HG02981 (cell line): ENCODE measurements around the gene CLMN.

Experiments used
- ATAC-seq: cut with Tn5 transposase; IDR thresholded peaks from one replicate; pipeline ENCODE4 v1.9.1; 2021; ENCODE audit warnings: mild to moderate bottlenecking, moderate library complexity; ENCODE audit not compliant: unreplicated experiment

Gene CLMN

DNA sequence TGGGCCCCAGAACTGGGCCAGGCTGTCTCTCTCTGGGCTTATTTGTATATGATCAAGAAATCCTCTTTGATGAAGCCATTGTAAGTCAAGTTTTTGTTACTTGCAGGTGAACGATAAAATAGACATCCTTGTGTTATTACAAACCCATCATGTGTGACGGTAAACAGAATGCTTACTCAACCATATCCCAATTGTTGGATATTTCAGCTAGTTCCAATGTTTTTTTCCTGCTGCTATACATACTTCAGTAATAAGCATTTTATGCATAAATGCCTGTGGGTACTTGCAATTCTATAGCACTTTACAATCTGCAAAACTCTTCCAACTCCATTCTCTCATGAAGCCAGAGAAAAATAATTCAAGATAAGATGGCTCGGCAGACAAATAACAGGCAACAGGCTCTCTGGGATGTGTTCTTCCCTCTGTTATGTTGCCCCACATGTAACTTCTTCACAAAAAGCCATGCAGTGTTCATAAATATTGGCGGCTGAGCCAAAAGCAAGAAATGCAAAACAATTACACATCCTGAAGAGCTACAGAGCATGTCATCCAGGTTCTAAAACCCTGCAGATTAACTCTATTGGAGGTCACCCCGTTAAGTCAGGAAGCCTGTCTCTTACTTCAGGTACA, 69.5 kb downstream of the CLMN start:
- ATAC-seq, result no peak

DNA sequence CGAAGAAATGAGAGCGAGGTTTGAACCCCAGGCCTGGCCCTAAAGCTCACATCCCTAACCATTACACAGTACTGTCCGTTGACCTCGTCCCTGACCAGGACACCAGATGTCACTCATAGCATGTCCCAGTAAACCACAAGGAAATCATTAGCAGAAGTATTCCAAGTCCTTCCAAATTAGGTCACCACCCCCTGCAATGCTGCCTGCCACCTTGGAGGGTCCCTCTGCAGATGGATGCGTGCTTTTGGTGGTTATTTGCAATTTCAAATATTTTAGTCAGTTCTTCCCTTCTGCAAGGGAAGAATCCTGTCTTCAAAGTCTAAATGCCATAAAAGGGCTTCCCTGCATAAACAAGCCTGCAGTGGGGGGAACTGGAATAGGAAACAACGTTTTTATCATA, 71.3 kb downstream of the CLMN start:
- ATAC-seq, result no peak

DNA sequence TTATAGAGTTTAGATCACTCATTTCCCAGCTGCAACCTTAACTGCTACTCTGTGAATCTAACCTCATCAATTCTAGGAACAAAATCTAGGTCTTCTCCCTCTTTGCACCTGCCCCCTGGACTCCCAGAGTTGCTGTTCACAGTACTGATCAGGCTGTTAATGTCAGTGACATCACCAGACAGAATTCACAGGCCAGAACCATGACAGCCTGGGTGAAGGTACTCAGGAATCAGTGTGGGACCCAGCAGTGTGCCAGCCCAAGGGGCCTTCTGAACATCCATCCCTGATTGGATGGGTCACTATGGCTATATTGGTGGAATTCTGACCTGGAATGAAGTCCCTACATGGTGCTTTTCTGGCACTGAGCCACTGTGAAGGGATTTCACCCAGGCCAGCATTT, 72.8 kb downstream of the CLMN start:
- no peak for ATAC-seq

DNA sequence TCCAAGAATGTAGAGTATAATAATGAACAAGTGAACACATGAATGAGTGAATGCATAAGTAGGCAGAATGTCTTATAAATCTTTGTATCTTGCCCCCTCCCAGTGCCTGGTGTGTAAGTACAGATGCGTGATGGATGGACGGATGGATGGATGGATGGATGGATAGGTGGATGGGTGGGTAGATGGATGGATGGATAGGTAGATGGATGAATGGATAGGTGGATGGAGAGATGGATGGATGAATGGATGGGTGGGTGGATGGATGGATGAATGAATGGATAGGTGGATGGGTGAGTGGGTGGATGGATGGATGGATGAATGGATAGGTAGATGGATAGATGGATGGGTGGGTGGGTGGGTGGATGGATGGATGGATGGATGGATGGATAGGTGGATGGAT, 74.4 kb downstream of the CLMN start:
- ATAC-seq, result no peak

DNA sequence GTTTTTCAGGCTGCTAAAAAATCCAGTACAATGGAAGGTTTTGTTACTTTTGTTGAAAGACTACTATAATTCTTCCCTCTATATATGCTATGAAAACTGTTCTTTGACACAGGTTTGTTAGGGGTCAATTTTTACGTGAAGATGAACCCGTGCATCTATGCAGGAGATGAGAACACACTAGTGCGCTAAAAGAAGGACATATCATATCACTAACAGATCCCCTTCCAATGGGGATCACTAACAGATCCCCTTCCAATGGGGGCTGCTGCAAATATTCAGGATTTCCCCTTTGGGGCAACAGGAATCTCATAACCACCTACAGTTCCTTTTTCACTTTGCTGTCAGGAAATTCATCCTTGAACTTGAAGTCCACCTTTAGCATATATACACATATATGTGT, 75.1 kb downstream of the CLMN start:
- no peak for ATAC-seq

DNA sequence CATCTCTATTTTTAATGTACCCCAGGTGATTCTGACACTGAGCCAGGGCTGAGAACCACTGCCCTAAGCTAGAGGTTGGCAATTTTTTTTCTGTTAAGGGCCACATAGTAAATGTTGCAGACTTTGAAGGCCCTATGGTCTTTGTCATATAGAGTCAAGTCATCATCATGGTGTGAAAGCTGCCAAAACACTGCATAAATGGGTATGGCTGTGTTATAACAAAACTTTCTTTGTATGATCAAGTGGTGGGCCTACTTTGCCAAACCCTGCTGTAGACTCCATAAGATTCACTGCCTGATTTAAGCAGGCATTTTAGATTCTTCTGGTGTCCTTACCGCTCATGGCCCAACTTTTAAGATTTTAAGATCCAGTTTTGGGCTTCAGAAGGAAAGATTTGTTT, 76.8 kb downstream of the CLMN start:
- no peak for ATAC-seq

DNA sequence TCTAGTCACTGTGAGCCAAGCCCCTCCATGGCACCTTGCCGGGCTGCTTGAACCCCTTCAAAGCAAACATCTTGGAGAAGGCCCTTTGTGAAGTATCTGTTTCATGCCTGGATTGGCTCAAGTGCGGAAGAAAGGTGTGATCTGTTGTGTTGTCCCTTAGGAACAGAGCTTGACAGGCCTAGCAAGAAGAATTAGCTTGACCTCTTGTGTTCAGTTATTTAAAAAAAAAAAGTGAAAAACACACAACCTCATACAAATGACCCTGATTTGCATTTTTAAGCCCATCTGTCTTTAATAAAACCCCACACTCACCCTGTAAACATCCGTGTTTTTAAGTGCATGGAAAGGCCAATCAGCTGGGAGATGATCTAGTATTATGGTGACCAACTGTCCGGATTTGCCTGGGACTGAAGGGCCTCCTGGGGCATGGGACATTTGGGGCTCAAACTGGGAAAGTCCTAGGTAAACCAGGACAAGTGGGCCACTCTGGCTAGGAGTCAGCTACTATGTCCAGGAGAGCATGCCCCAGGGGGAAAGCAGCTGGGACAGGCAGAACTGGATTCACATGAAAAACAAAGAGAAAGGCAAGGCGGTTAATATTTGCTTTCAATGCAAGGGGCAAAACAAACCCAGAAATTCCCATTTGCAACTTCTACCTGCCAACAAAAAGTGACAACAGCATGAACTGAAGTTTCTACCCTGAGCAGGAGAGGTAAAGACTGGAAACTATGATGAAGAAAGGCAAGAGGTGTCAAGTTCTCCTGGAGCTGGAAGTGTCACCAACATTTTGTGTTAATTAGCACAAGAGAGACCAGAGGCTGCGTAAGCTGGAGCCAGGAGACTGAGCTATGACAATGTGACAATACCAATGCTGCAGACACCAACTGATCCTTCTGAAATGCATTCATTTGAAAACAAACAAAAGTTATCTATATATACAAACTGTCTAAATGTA, 78.6 kb downstream of the CLMN start:
- no peak for ATAC-seq

DNA sequence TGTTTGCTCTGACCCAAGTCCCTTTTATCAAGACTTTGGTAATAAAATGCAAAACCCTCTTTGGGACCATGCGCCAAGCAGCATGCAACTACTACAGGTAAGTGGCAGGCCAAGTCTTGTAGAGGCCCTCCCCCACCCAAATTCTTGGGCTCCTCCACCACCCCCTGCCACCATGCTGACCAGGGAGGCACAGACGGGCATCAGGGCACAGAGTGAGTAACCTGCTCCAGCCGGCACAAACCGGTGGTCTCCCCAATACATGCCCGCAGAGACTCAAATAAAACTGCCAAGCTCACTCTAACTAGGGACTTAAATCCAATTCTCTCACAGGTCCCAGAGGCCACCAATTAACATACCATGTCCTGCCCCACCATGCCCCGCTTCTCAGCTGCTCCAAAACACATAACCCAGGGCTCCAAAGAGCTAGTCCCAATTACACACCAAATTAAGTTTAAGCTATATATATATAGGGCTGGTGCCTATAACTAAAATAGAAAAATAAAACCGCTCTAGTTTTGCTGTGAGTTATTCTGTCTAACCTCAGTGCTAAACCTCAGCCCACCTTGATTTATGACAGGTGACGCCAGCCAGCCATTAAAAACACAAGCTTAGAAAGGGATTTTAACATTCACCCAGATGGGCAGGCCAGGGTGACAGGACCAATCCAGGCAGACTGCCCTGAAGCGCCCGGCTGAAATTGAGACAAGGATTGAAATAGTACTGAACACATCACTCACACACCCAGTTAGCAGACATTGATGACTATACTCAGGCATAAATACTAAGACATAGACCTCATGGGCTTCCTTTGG, 81.0 kb downstream of the CLMN start:
- ATAC-seq, result no peak

DNA sequence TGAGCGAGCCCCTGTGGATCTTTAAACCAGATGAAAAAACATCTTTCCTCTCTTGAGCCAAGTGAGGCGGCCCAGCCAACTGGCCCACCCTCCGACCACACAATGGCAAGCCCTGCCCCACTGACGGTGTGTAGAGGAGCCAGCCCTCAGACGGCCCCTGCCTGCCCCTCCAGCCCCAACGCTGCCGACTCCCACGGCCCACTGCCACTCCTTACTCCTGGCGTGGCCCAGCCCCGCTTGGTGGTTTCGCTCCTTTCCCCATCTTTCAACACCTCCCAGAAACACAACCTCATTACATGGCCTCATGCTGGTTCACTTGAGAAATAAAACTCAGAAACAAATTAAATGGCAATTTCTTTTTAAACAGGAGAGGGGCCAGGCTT, 81.8 kb downstream of the CLMN start:
- ATAC-seq, result no peak

DNA sequence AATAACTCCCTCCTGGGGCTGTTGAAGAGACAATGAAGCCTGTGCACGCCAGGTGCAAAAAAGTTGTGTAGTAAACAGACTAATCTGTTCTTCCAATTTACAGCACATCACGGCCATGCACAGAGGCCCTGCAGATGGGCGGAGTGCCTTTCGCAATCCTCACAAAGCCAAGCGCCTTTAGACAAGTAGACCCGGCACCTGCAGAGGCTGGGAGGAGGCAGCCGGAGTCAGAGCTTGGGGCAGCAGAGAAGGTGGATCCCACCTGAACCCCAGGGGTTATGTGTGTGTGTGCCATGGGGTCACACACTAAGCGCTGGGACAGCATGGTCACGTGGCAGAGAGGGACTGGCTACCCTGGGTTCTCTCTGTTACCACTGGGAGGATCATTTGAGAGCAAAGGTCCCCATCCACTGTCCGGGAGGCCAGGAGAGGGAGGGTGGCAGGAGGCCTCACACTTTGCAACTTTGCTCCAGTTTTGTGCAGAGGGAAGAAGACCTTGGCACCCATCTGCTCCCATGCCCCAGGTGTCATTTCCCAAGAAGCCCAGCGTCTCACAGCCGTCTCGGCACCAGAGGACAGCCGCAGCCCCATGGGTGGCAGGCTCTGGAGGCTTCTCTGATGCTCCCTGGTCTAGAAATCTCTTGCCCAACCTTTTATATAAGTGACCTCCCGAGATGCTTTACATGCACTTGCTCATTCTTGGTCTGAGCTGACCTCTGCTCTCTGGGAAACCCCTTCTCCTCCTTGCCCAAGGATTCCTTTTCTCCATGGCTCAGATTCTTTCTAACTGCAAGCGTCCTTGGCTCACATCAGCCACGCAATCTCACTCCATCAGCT, 82.4 kb downstream of the CLMN start:
- ATAC-seq, result no peak

DNA sequence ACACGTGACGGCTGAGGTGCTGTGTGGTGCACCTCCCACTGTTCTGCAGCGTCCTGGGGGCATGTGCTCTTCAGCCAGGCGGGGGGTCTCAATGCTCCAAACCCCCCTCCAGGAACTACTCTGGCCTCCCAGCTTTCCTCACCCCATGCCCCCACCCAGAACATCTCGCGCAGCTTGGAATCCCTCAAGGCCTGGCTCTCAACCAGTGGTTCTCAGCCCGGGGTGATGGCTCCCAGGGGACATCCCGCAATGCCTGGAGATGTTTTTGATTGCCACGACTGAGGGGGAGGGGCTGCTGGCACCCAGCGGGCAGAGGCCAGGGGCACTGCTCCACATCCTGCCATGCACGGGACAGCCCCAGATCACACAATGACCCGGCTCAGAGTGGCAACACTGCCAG, 83.5 kb downstream of the CLMN start:
- ATAC-seq, result no peak

DNA sequence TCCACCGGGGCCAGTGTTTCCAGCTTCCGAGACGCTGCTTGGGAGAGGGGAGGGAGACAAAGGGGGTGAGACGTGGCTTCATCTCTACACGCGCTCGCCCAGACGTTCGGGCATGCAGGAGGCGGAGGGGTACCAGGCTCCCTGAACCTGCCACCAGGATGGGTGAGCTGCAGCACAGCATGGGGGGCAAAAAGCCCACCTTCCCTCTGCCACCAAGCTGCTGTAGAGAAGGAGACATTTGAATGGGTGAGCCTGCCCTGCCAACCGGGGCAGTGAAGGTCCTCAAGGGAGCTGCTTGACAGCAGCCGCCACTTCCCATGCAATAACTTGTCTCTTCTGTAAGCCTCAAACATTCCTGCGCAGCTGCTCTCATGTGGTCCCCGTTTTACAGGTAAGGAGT, 83.9 kb downstream of the CLMN start:
- no peak for ATAC-seq

DNA sequence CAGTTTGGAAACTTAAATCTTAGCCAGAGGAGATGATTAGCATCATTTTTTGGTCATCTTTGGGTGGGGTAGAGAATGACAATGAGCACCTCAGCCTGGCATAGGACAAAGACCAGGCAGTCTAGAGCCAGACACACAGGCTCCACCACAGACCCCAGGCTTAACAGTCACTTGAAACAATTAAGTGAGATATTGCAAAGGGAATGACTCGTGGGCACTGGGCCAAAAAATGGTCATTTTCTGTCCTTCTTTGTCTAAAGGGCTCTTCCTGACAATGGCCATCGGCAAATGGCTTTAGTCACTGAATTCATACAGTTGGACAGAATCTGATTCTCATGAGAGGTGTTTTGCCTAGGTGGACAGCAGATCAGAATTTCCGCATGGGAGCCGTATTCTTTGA, 84.4 kb downstream of the CLMN start:
- ATAC-seq, result no peak

DNA sequence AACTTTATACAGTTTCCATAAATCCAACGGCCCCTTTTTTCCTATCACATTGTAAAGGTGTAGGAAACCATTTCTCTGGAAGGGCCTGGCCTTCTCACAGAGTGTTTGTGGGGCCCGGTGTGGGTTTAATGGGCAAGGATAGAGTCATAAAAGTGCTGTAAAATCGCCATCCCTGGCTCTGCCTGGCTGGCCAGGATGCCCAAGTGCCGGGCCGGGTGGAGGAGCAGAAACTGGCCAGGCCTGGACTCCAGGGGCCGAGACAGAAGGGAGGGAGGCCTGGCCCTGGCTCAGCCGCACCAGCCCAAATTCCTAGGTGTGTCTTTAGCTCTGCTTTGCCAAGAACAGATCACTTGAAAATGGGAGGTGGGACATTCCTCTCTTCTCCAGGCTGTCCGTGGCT, 85.3 kb downstream of the CLMN start:
- ATAC-seq, result no peak

DNA sequence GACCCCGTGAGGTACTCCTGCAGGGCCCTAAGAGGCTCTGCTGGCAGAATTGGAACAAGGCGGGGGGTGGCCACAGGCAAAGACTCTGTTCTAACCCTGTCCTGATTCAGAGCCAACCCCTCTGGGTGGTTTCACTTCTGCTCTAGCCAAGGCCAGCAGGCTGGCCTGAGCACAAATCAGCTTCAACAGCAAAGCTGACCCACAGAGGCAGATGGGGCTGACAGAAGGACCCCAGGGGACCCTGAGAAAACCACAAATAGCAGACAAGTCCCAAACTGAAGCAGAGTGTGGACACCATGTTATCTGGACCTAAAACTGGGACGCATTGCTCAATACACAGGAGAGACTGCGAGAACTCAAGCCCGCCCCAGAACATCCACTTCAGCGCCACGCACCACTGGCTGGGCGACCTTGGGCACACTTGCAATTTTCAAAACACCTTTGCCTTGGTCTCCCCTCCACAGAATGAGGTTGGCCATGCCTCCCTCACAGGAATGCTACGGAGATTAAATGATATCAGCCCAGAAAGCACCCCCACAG, 85.9 kb downstream of the CLMN start:
- peak; percentile 97 for ATAC-seq

DNA sequence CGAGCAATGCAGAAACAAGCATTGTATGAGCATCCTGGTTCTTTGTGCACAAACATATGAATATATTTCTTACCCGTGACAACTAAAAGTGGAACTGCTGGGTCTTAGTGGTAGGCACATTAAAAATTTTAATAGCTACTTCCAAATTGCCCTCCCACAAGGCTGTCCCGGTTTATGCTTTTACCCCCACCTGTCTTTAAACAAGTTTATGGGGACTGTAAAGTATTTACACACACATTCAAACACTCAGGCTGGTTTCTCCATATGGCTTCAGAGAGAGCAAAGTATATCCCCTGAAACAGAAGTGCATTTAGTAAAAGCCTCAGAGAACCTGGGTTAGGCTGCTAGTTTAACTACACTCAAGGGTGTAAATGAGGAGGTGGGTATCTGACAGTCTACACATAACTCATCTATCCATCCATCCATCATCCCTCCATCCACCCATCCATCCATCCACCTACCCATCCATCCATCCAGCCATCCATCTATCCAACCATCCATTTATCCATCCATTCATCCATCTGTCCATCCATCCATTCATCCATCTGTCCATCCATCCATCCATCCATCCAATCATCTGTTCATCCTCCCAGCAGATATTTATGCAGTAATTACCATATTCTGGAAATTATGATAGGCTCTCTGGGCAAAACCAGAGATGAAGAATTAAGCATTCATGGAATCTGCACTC, 86.7 kb downstream of the CLMN start:
- no peak for ATAC-seq

DNA sequence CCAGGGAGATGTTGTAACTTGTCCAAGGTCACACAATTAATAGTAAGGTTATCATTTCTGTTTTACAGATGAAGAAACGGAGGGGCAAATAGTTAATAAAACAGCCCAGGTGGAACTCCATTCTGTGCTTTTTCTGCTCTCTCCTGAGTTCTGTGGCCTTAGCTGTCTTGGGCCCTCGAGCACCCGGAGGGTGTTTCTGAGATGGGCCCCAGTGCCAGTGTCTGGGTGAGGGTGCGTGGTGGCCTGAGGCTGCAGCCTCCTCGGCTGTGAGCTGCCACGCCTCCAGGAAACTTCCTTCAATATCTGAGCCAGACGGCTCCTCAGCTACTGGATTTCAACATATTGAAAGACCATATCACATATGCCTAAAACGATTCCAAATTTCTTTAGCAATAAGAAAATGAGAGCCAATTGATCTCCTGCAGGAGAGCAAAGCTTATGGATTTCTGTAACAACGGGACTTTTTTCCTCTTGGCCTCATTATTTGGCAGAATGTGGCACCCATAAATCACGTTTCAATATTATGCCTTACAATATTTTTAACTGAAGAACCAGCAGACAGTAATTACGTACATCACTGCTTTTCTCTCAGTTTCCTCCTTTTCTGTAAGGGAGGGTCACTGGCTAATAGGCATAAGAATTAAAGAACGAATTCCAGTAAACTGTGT, 87.6 kb downstream of the CLMN start:
- ATAC-seq, result no peak

DNA sequence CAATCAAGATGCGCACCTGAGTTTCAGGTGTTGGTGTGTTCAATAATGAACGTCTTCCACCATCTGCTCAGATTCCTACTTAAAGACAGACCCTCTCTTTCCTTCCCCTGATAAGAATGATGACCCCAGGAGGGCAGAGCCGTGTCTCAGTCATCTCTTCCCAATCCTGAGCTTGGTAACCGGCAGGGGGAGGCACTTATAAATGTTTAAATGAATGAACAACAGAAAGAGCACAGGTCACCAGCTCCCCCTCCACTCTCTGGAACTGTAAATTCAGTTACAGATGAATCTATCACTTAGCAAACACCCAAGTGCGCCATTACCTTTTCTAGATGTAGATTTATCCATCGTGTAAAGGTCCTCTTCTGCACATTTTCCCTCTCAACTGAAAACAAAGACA, 90.0 kb downstream of the CLMN start:
- no peak for ATAC-seq

DNA sequence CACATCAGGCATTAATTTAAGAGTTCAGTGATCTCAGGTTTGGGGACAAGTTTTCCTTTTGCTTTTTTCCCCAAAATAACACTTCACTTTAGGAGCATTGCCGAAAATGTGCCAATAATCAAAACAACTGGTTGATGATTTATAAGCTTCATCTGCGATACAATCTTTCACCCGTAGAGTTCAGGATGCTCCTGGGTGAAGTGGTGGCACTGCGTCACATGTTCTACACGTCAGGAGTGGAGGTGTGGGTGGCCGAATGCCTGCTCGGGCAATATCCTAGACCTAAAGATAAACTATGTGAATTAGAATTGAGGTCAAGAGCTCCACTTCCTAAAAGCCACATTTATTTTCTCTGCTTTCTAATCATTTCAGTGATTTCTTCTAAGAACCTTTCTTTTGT, 91.5 kb downstream of the CLMN start:
- no peak for ATAC-seq
